SH-SY5Y (cell line): ENCODE measurements around the gene RIC3.

Experiments used
- GATA2 ChIP-seq: IDR thresholded peaks from 2 replicates; pipeline ENCODE4 v1.6.1; 2011; ENCODE audit warnings: mild to moderate bottlenecking, low read depth, low read length
- GATA3 ChIP-seq: IDR thresholded peaks from 2 replicates; pipeline ENCODE4 v1.6.1; 2011; ENCODE audit warnings: low read depth, mild to moderate bottlenecking, low read length, moderate library complexity

Gene RIC3

DNA sequence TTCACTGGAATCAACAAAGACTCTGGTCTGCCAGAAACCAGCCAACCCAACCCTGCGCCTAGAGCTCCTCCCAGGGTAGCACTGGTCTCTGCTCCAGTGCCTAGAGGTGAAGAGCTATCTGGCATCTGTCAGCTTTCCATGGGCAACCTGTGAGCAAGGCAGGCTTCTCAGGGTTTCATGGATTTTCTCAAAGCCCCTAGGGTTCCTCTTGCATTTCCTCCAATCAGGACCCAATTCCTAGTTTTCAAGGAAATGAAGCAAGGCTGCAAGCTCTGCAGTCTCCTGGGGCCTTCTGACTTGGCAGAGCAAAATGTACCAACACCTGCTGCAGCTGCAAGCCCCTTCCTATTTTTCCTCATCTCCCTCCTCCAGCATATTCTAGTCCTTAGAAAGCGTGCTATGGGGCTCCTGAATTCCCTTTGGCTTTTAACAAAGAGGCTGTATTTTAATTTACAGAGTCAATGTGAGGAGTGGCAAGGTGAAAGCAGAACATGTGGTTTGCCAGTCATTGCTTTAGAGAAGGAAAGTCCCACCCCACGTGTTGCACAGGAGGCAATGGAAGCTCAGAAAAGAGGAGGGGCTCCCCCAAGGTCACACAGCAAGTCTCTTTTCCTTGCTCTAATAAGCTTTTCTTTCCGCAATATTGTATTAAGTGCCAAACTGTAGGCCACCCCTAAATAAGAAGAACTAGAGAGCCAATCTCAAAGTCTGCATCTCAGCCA is 33.0 kb upstream of the RIC3 start:
- TF ChIP-seq GATA3 (no peak), GATA2 (no peak)

DNA sequence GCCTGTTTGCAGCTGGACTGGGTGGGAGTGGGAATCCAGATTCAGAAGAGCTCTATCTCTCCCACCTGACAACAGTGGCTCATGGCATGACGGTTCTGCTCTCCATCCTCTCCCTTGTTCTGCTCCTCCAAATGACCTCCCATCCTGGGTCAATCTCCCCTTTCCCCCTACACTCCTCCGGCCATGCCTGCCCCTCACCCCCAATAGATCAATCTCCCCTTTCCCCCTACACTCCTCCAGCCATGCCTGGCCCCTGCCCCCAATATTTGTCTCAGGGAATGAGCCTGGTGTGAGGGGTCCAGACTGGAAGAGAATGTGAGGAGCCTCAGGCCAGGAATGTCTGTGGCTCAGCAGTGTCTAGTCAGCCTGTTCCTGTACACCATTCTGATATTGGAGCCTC is 30.9 kb upstream of the RIC3 start:
- TF ChIP-seq GATA2 = no peak
- TF ChIP-seq GATA3 = no peak

DNA sequence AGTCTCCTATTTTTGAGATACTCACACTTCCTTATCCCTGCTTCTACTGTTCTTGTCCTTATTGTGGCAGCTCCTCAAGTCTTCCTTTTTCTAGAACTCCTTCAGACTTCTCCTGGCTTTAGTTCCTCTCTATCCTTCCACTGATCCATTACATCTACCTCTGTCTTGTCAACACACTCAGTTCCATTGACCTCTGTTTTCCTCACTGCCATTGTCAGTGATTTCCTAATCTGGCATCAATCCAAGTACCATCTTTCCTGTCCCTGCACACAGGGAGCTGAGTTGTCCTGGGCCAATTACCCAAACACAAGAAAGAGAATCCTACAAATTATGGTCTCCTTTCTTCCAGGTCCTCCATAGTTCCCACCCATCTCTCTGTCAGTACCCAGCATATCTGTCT is 27.9 kb upstream of the RIC3 start:
- TF ChIP-seq GATA2 = no peak
- TF ChIP-seq GATA3 = no peak

DNA sequence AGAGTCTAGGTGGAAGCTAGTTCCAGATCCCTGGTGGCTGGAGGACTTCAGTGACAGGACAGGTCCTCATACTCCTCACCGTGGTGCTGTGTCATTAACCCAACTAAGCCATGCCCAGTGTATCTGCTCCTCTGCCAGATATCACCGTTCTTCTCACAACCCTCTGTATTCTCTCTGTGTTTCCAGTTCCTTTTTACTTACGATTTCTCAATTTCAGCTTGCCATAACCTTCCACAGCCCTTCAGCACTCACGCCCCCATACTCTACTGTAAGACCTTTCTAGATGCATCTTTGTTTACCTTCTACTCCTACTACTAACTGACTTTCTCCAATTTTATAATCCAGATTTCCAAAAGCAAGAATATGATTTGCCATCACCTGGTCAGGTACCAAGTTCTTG is 26.1 kb upstream of the RIC3 start:
- TF ChIP-seq GATA2 (no peak), GATA3 (no peak)

DNA sequence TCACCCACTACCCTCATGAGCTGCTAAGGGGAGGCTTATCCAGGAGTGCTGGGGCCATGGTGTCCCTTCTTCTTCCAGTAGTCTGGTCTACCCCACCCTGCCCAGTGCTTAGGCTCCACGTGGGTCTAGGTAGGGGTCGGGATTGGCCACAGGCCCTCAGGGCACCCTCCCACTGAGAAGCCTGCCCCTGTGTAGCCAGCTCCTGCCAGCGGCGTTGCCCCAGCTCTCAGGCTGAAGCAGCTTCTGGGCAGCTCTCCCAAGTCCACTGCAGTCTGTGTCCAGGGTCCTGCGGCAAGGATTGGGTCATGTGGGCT is 24.0 kb upstream of the RIC3 start:
- TF ChIP-seq GATA3 (no peak), GATA2 (no peak)

DNA sequence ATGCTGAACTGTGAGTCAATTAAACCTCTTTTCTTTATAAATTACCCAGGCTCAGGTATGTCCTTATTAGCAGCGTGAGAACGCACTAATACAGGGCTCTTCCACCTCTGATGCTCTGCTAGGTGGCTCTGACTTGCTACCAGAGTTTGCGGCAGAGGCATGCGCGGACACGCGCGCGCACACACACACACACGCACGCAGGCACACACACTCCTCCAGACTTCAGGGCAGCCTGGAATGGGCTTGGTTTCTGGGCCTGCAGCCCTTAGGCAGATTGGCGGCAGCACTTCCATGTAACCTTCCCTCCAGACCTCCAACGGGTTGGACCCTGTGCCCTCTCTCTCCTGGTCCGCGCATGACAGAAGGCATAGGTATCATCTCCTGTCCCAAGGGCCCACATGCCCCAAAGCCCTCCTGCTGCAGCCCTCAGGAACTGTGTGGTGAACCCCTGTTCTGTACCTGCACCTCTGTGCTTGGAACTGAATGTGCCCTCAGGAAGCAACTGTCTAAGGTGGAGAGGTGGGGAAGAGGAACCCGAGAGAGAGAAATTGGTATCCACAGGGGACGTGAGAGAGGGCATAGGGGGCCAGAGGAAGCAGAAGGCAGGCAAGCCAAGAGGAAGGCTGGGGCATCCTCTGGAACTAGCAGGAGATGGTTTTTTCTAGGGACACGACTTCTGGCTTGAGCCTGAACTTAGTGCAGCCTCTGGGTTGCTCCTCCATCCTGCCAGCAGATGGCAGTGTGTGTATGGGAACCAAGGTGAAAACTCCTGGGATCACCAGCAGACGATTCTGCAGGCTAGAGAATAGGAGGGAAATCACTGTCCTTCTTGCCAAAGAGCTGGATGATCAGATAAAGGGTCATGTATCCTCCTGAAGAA is 23.4 kb upstream of the RIC3 start:
- TF ChIP-seq GATA2 (peak; percentile 55), GATA3 (no peak)

DNA sequence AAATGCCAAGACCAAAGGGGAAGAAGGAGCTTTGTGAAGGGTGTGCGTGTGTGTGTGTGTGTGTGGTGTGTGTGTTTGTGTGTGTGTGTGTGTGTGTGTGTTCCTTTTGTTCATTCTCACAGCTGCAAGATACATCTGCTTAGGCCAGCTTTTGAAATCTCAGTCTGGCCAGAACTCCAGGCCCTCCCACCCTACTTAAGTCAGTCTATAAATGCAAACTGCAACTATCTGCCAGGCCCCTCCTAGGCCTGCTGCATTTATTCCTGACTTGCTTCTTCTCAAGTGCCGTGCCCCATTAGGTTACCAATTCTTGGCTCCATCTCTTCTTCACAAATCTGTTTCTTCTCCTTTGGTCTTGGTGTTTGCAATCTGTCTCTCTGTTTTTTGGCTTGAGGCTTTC is 21.6 kb upstream of the RIC3 start:
- TF ChIP-seq GATA3 (no peak), GATA2 (no peak)

DNA sequence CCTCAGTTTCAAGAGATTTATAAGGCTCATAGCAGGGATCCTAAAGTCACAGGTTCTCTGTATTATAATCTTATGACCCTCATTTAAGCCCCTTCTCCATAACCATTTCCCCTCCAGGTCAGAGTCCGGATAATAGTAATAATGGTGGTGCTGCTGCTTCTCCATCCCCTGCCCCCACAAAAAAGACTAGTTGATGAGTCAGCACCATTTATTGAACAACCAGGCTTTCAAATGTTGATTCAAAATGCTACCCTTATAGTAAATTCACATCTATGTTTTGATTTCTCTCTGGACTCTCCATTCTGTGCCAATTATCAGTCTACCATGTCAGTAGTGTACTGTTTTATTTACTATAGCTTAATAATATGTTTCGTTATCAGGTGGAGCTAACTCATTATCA is 17.6 kb upstream of the RIC3 start:
- no peak for TF ChIP-seq GATA3
- no peak for TF ChIP-seq GATA2

DNA sequence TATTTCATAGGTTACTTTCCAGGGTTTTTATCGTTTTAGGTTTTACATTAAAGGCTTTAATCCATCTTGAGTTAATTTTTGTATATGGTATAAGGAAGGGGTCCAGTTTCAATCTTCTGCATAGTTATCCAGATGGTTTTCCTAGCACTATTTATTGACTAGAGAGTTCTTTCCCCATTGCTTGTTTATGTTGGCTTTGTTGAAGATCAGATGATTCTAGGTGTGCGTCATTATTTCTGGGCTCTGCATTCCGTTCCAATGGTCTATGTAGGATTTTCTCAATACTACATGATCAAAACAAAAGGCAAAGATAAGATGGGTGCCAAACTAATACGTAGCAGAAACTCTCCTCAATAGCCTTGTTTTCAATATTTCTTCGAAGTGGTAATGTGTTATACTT is 14.3 kb upstream of the RIC3 start:
- TF ChIP-seq GATA2 (no peak), GATA3 (no peak)

DNA sequence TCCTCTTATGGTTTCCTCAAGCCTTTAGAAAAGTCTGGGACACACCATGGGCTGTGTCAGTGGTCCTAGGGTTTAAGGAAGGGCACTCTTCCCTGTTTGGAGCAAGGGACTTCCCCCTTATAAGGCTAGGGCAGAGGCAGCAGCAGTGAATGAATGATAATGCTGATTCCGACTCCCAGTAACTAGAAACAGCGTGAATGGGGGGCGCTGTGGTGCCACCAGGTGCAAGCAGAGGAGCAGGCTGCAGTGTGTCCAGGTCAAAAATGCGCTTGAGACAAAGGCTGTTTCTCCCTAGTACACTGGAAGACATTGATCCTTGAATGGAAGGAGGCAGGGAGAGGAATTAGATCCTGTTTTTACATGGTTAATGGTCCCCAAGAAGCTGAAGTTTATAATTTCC is 11.6 kb upstream of the RIC3 start:
- no peak for TF ChIP-seq GATA3
- TF ChIP-seq GATA2 = no peak

DNA sequence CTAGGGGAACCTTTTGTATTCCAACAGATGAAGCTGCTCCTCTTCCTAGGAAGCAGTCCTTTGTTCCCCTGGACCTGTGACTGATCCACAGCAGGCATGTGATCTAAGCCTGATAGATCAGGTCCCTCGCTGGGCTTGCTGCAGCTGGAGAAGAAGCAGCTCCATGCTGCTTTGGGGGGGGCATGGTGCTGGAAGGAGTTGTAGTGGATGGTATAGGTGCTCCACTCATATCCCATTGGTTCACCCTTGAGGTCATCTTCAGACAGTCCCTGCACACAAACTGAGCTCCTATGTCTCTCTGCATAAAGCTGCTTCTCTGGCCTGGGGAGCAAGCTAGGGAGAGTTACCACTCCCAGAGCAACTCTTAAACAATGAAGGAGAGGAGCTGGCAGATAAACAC is 9.5 kb upstream of the RIC3 start:
- no peak for TF ChIP-seq GATA2
- no peak for TF ChIP-seq GATA3

DNA sequence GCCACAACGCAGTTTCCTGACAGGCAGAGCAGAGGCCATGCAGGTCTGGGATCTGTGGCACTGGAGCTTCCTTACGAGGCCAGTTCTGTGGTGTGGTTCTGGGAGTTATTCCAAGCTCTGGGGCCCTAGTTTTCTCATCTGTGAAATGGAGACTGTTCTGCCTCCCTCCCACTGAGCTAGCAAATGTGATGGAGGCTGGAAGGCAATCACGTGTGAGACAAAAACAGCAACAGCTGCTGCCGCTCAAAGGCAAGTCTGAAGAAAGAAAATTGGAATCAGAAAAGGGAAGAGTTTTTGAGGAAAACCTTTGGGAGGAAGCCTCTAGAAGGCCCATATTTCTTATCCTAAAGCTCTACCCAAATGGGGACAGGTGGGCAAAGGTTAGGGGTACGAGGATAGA is 8.3 kb upstream of the RIC3 start:
- TF ChIP-seq GATA2 (no peak), GATA3 (no peak)

DNA sequence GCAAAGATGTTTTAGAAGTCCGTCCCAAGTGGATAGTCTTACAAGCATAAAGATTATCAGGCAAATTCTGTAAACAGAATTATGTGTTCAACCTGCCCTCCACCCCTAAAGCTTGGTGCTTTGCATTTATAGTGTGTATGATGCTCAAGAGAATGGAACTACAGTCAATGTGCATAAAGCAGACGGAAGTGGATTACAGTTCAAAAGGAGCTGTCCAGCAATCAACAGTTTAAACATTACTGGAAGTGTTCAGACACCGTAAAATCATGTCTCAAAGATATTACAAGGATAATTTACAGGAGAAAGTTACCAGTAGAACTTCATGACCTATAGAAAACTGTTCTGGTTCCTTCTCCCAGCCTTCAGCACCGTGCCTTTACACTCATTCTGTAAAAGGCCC is 1.0 kb downstream of the RIC3 start:
- no peak for TF ChIP-seq GATA3
- no peak for TF ChIP-seq GATA2

DNA sequence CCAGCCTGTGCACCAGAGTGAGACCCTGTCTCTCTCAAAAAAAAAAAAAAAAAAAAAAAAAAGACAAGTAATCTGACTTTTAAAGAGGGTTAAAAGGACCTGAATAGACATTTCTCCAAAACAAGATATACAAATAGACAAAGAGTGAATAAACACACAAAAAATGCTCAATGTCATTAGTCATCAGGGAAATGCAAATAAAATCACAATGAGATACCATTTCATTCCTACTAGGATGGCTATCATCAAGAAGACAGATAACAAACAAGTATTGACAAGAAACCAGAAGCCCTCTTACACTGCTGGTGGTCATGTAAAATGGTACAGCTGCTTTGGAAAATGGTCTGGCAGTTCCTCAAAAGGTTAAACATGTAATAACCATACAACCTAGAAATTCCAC is 4.1 kb downstream of the RIC3 start:
- TF ChIP-seq GATA3 = no peak
- no peak for TF ChIP-seq GATA2

DNA sequence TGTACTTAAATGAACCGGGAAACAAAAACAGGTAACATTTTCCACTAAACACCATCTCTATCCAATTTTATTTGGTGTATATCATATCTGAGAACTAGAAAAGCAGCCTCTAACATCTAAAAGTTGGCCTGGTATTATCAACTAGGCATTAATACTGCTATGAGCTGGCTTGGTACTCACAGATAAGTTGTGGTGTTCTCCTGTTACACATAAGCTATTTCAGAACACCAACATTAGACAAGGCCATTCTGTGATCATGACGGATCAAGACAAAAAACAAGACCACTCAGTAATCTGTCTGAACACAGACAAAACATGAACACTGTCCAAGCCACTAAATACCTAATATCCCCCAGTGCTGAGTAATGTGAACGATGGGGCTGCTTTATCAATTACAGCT is 11.9 kb downstream of the RIC3 start:
- no peak for TF ChIP-seq GATA2
- TF ChIP-seq GATA3 = no peak

DNA sequence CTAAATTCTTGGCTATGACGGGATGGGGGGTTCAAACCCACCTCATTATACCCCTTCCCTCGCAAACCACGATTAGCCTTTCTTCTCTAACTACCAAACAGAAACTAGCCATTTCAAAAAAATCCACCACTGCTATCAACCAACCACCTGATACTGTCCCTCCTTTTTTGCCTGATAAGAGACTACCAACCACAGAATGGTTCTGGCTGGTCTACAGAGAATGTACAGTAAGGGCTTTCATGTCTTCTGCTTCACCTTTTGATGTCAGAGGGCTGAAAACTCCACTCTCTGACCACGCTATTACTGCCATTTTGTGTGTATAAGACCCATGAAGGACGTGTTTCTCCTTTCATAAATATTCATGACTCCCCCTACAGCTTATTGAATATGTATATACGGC is 19.1 kb downstream of the RIC3 start:
- TF ChIP-seq GATA3 = no peak
